Fibroblast of mammary gland (primary cell): Measurements from ENCODE around the gene RNF121.

Source experiments
- DNase-seq: peaks from one replicate; pipeline ENCODE4 v3.0.0-alpha.2; 2010; ENCODE audit warnings: low read depth
- H3K4me3 ChIP-seq: 2 replicates; pipeline ENCODE4 v1.5.1; 2011; ENCODE audit warnings: low read depth, mild to moderate bottlenecking, low read length, moderate library complexity; ENCODE audit not compliant: control insufficient read depth
- TF ChIP-seq, protein P1 (sequence below): conservative IDR thresholded peaks from 2 replicates; pipeline ENCODE4 v1.5.1; 2011; ENCODE audit warnings: low read depth, low read length, inconsistent platforms; ENCODE audit not compliant: control insufficient read depth, insufficient read depth

Gene RNF121

GRCh38 chr11:72006309-72007088, 77.7 kb downstream of the RNF121 start:
- no peak overlapping the region for H3K4me3 ChIP-seq
- no peak for DNase-seq
- TF ChIP-seq, protein P1, sequence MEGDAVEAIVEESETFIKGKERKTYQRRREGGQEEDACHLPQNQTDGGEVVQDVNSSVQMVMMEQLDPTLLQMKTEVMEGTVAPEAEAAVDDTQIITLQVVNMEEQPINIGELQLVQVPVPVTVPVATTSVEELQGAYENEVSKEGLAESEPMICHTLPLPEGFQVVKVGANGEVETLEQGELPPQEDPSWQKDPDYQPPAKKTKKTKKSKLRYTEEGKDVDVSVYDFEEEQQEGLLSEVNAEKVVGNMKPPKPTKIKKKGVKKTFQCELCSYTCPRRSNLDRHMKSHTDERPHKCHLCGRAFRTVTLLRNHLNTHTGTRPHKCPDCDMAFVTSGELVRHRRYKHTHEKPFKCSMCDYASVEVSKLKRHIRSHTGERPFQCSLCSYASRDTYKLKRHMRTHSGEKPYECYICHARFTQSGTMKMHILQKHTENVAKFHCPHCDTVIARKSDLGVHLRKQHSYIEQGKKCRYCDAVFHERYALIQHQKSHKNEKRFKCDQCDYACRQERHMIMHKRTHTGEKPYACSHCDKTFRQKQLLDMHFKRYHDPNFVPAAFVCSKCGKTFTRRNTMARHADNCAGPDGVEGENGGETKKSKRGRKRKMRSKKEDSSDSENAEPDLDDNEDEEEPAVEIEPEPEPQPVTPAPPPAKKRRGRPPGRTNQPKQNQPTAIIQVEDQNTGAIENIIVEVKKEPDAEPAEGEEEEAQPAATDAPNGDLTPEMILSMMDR: no peak

DNA sequence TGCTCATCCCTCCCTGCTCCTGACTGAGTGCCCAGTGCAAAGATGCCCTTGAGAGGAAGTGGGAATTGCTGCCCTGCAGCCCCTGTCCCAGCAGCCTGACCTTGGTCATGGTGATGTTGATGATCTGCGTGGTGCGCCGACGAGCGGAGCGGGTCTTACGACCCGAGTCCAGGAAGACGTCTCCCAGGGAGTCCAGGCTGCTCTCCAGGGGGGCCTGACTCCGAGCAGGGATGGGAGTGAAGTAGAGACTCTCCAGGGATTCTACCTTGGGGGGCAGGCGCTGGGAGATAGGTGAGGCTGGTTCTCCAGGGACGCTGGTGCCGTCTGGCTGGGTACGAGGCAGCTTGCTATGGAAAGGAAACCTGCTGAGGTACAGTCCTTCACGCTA, 78.2 kb downstream of the RNF121 start:
- no peak for DNase-seq
- H3K4me3 ChIP-seq: no peak overlapping the region
- TF ChIP-seq, protein P1: no peak

DNA sequence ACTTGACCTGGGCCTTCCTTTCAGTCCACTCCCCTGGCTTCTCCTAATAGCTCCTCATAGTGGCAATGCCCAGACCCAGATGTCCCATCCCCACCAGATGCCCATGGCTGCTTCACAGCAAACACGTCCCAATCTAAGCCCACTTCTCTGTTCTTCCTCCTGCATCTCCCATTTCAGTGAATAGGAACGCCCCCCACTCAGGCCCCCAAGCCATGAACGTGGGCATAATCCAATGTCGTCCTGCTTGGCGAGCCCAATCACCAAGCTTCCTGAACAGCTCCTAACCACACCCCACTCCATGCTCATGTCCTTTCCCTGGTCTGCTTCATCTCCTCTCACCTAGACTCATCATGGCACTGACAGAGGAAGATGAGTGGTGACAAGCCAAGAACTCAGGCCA, 78.7 kb downstream of the RNF121 start:
- DNase-seq: no peak
- no peak overlapping the region for H3K4me3 ChIP-seq
- TF ChIP-seq, protein P1: no peak

- H3K4me3 ChIP-seq: no peak overlapping the region
- no peak for DNase-seq
- TF ChIP-seq, protein P1: no peak
Measured at GRCh38 chr11:72008728-72009127, 79.9 kb downstream of the RNF121 start.

- TF ChIP-seq, protein P1: no peak
- no peak overlapping the region for H3K4me3 ChIP-seq
- DNase-seq: no peak
Measured at GRCh38 chr11:72009156-72009555, 80.3 kb downstream of the RNF121 start.

DNA sequence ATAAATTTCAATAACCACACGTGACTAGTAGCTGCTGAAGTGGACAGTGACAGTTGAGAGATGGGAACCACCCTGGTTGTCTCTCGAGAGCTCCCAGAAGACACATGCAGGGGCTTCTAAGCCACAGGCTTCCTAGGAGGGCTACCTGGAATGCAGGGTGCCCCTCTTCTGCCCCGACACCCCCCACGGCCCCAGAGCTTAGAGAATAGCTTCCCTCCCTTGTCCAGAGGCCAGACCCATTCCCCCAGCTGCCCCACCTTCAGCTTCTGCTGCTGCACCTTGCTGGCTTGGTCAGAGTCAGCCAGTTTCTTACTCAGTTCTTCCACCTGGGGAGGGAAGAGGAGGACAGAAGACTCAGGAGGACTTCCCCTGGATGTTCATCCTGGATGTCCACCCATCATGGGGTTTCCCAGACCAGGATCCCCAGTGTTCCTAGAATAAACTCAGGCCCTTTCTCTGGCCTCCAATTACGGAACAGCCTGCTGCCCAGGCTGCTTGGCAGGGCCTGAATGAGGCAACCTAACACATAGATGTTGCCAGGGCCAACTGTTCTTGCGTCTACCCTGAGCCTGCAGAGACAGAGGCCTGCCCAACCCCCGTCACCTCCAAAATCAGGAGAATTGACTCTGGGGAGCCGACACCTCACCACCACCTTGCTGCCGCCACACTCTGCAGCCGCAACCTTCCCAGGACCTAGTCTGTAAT, 81.8 kb downstream of the RNF121 start:
- DNase-seq: no peak
- TF ChIP-seq, protein P1: no peak
- H3K4me3 ChIP-seq: no peak overlapping the region
